Measurements from ENCODE around the gene TM4SF18. TPM values are rescaled to one million over a fixed set of nuclear protein-coding genes. Genes with fewer than 3 reads are reported as not detected.
"Not testable (repeated sequence)": the region's sequence is repeated elsewhere in the genome, so short reads cannot be mapped to it uniquely, and the experiment has no call there.

The TM4SF18 gene
- polyA plus RNA-seq, 4 donors: 0.27 to 5.3 (median 1.1) TPM; not detected in 1

DNA sequence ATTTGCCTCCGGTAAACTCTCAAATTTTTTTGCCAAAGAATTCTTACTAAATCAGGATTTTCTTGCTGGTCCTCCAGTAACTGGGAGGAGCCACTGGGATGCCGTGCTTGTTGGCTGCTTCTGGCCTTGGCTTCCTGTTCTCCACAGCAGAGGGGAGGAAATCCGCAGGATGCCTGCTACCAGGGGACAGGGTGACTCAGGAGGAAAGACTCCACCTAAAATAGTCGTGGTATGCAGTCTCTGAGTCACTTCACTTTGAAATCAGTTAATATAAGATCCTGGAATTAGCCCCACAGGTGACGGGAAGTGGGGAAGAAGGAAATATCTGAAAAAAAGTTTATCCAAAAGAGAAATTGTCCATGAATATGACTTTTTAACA, 6.5 kb upstream of the TM4SF18 start:
- 14 to 16% (median 15%) methylated on average over 5 of the region's 5 CpGs for WGBS, 3 donors
- Histone ChIP-seq H3K4me3 (ENCODE audit: low read depth in 1 of 3, low read length in 3 of 3) (no peak overlapping the region), H3K9me3 (ENCODE audit: control insufficient read depth in 2 of 2, insufficient read depth in 1 of 2, low read depth in 1 of 2, low read length in 1 of 2) (no peaks in the 10 kb centered on the region), H3K4me1 (ENCODE audit: control insufficient read depth in 3 of 3, insufficient read depth in 2 of 3, low read depth in 1 of 3, low read length in 2 of 3) (peaks cover 0 to 10% (median 3%) of the 10 kb centered on the region in 3 donors), H3K27me3 (ENCODE audit: control insufficient read depth in 3 of 3, insufficient read depth in 3 of 3, low read length in 3 of 3) (no peaks in the 10 kb centered on the region), H3K27ac (ENCODE audit: low read depth in 1 of 3, low read length in 2 of 3) (peak overlapping the region in 2 of 3 donors; percentile 52 to 87), H3K36me3 (ENCODE audit: control insufficient read depth in 3 of 3, insufficient read depth in 2 of 3, low read depth in 1 of 3, low read length in 3 of 3) (no peaks in the 10 kb centered on the region)
- FAIRE-seq: no peak
- DNase-seq: peak; percentile 27 to 43

DNA sequence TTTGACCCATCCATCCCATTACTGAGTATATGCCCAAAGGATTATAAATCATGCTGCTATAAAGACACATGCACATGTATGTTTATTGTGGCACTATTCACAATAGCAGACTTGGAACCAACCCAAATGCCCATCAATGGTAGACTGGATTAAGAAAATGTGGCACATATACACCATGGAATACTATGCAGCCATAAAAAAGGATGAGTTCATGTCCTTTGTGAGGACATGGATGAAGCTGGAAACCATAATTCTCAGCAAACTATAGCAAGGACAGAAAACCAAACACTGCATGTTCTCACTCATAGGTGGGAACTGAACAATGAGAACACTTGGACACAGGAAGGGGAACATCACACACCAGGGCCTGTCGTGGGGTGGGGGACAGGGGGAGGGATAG, 4.0 kb upstream of the TM4SF18 start:
- H3K27ac ChIP-seq (ENCODE audit: low read depth in 1 of 3, low read length in 2 of 3); H3K4me1 ChIP-seq (ENCODE audit: control insufficient read depth in 3 of 3, insufficient read depth in 2 of 3, low read depth in 1 of 3, low read length in 2 of 3); H3K27me3 ChIP-seq (ENCODE audit: control insufficient read depth in 3 of 3, insufficient read depth in 3 of 3, low read length in 3 of 3); H3K4me3 ChIP-seq (ENCODE audit: low read depth in 1 of 3, low read length in 3 of 3); H3K9me3 ChIP-seq (ENCODE audit: control insufficient read depth in 2 of 2, insufficient read depth in 1 of 2, low read depth in 1 of 2, low read length in 1 of 2); H3K36me3 ChIP-seq (ENCODE audit: control insufficient read depth in 3 of 3, insufficient read depth in 2 of 3, low read depth in 1 of 3, low read length in 3 of 3); DNase-seq; FAIRE-seq: not testable (repeated sequence)
- WGBS, 3 donors: 67 to 90% (median 86%) methylated on average over 1 of the region's 1 CpG

DNA sequence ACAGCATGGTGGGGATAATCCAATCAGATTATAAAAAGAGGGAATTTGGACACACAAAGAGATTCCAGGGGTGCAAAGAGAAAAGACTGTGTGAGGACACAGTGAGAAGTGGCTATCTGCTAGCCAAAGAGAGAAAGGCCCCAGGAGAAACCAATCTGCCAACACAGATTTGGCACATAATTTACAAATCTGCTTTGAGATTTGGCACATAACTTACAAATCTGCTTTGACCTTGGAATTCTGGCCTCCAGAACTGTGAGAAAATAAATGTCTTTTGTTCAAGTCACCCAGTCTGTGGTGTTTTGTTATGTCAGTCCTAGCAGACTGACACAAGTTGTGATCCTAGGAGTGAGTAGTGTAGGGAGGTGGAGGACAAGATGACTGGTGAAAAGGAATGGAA, 3.5 kb upstream of the TM4SF18 start:
- no peaks in the 10 kb centered on the region for H3K27me3 ChIP-seq (ENCODE audit: control insufficient read depth in 3 of 3, insufficient read depth in 3 of 3, low read length in 3 of 3)
- H3K27ac ChIP-seq (ENCODE audit: low read depth in 1 of 3, low read length in 2 of 3): no peak overlapping the region
- no peaks in the 10 kb centered on the region for H3K36me3 ChIP-seq (ENCODE audit: control insufficient read depth in 3 of 3, insufficient read depth in 2 of 3, low read depth in 1 of 3, low read length in 3 of 3)
- H3K4me1 ChIP-seq (ENCODE audit: control insufficient read depth in 3 of 3, insufficient read depth in 2 of 3, low read depth in 1 of 3, low read length in 2 of 3): peaks cover 0 to 10% (median 3%) of the 10 kb centered on the region in 3 donors
- H3K9me3 ChIP-seq (ENCODE audit: control insufficient read depth in 2 of 2, insufficient read depth in 1 of 2, low read depth in 1 of 2, low read length in 1 of 2): no peaks in the 10 kb centered on the region
- H3K4me3 ChIP-seq (ENCODE audit: low read depth in 1 of 3, low read length in 3 of 3): no peak overlapping the region
- no peak for FAIRE-seq
- DNase-seq: no peak

DNA sequence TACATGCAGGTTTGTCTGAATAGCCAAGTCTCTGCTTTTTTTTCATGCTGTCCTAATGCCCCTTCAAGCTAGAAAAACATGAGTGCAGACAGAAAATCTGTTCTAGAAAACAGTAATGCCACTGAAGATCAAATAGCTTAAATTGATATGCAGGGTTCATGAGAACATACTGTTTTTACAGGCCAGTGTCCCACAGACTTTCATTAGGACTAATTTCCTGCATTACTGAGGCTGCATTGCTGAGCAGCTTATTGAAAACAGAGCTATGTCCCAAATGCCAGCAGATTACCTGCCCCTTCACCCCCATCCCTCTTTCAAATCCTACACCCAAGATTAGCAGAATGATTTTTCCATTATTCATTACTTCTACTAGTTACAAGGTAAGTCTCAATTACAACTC, 665 bp downstream of the TM4SF18 start:
- no peaks in the 10 kb centered on the region for H3K36me3 ChIP-seq (ENCODE audit: control insufficient read depth in 3 of 3, insufficient read depth in 2 of 3, low read depth in 1 of 3, low read length in 3 of 3)
- H3K4me3 ChIP-seq (ENCODE audit: low read depth in 1 of 3, low read length in 3 of 3): no peak overlapping the region
- no peaks in the 10 kb centered on the region for H3K4me1 ChIP-seq (ENCODE audit: control insufficient read depth in 3 of 3, insufficient read depth in 2 of 3, low read depth in 1 of 3, low read length in 2 of 3)
- no peaks in the 10 kb centered on the region for H3K27me3 ChIP-seq (ENCODE audit: control insufficient read depth in 3 of 3, insufficient read depth in 3 of 3, low read length in 3 of 3)
- no peak for DNase-seq
- FAIRE-seq: no peak
- peak overlapping the region in 2 of 3 donors; percentile 4 to 32 for H3K27ac ChIP-seq (ENCODE audit: low read depth in 1 of 3, low read length in 2 of 3)
- no peaks in the 10 kb centered on the region for H3K9me3 ChIP-seq (ENCODE audit: control insufficient read depth in 2 of 2, insufficient read depth in 1 of 2, low read depth in 1 of 2, low read length in 1 of 2)

DNA sequence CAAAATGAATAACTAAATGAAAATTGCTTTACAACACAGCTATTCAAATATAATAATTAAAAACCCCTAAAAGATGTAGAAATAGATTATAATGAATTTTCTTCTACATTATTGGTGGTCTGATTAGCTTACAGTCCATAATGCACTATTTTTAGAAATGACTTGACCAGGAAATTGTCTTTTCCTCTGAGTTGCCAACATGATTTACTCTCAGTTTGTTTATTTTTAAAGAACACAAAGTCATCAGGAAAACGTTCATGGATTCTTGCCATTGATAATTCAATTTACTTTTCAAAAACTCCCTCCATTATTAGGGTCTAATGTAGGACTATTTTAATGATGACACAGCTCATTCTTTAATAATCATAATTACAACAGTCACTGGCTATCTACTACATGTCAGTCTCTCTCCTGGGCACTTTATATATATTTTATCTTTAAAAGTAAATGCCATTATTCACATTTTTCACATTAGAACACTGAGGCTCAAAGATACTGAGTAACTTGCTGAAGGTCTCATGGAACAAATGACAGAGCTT, 1.1 kb downstream of the TM4SF18 start:
- Histone ChIP-seq H3K27ac (ENCODE audit: low read depth in 1 of 3, low read length in 2 of 3) (no peak overlapping the region), H3K4me1 (ENCODE audit: control insufficient read depth in 3 of 3, insufficient read depth in 2 of 3, low read depth in 1 of 3, low read length in 2 of 3) (no peaks in the 10 kb centered on the region), H3K4me3 (ENCODE audit: low read depth in 1 of 3, low read length in 3 of 3) (no peak overlapping the region), H3K36me3 (ENCODE audit: control insufficient read depth in 3 of 3, insufficient read depth in 2 of 3, low read depth in 1 of 3, low read length in 3 of 3) (no peaks in the 10 kb centered on the region), H3K27me3 (ENCODE audit: control insufficient read depth in 3 of 3, insufficient read depth in 3 of 3, low read length in 3 of 3) (no peaks in the 10 kb centered on the region), H3K9me3 (ENCODE audit: control insufficient read depth in 2 of 2, insufficient read depth in 1 of 2, low read depth in 1 of 2, low read length in 1 of 2) (no peaks in the 10 kb centered on the region)
- DNase-seq: no peak
- FAIRE-seq: peak; percentile 15
- 13 to 22% (median 15%) methylated on average over 1 of the region's 1 CpG for WGBS, 3 donors

DNA sequence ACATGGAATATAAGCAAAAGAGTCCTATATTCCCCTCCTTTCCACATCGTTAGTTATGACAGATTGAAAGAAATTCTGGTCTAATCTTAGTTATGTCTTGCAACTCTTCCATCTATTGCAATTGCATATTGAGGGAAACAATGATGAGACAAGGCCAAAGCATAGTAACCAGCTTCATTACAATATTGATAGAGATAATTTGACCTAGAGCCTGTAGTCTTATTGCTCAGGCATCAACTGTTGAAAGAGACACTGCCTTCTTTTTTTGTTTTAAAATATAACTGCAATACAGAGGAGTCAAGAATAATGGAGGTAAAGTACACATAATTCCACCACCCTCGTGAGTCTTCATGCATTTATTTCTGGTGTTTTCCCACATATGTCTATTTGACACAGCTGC, 2.0 kb downstream of the TM4SF18 start:
- H3K27me3 ChIP-seq (ENCODE audit: control insufficient read depth in 3 of 3, insufficient read depth in 3 of 3, low read length in 3 of 3): no peaks in the 10 kb centered on the region
- no peaks in the 10 kb centered on the region for H3K36me3 ChIP-seq (ENCODE audit: control insufficient read depth in 3 of 3, insufficient read depth in 2 of 3, low read depth in 1 of 3, low read length in 3 of 3)
- WGBS, 3 donors: 71 to 88% (median 79%) methylated on average over 2 of the region's 2 CpGs
- FAIRE-seq (no peak), DNase-seq (no peak)
- no peak overlapping the region for H3K4me3 ChIP-seq (ENCODE audit: low read depth in 1 of 3, low read length in 3 of 3)
- no peaks in the 10 kb centered on the region for H3K9me3 ChIP-seq (ENCODE audit: control insufficient read depth in 2 of 2, insufficient read depth in 1 of 2, low read depth in 1 of 2, low read length in 1 of 2)
- H3K4me1 ChIP-seq (ENCODE audit: control insufficient read depth in 3 of 3, insufficient read depth in 2 of 3, low read depth in 1 of 3, low read length in 2 of 3): no peaks in the 10 kb centered on the region
- no peak overlapping the region for H3K27ac ChIP-seq (ENCODE audit: low read depth in 1 of 3, low read length in 2 of 3)

DNA sequence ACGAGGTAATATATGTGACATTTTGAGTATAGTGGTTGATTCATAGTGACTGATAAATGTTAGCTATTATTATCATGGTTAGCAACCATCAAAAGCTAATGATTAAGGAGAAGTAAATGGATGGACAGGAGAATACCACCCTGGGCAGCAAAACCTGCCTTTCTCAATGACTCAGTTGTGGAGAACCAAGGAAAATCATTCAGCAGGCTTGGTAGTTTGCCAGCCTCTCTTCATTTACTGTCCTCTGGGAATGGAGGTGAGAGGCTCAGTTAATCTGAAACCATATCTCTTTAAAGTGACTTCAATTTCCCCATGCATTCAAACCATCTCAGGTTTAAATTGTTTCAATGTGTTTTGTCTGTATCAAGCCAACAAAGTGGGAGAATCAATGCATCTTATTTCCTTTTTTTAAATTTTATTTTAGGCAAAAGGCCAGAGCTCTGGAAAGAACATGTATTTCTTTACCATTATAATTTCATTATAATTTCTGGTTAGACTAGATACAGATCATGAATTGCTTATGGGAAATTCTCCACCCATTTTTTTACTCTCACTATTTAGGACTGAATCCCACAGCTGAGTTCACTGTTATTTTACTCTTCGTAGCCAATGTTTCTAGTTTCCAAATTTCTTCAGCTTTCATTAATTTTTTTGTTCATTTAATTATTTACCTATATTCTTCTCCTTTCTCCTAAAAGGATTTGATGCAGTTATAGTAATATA, 2.7 kb downstream of the TM4SF18 start:
- DNase-seq: no peak
- H3K4me1 ChIP-seq (ENCODE audit: control insufficient read depth in 3 of 3, insufficient read depth in 2 of 3, low read depth in 1 of 3, low read length in 2 of 3): no peaks in the 10 kb centered on the region
- H3K9me3 ChIP-seq (ENCODE audit: control insufficient read depth in 2 of 2, insufficient read depth in 1 of 2, low read depth in 1 of 2, low read length in 1 of 2): no peaks in the 10 kb centered on the region
- 79 to 83% (median 81%) methylated on average over 2 of the region's 2 CpGs for WGBS, 3 donors
- no peaks in the 10 kb centered on the region for H3K27me3 ChIP-seq (ENCODE audit: control insufficient read depth in 3 of 3, insufficient read depth in 3 of 3, low read length in 3 of 3)
- H3K4me3 ChIP-seq (ENCODE audit: low read depth in 1 of 3, low read length in 3 of 3): no peak overlapping the region
- no peak for FAIRE-seq
- H3K27ac ChIP-seq (ENCODE audit: low read depth in 1 of 3, low read length in 2 of 3): no peak overlapping the region
- no peaks in the 10 kb centered on the region for H3K36me3 ChIP-seq (ENCODE audit: control insufficient read depth in 3 of 3, insufficient read depth in 2 of 3, low read depth in 1 of 3, low read length in 3 of 3)

DNA sequence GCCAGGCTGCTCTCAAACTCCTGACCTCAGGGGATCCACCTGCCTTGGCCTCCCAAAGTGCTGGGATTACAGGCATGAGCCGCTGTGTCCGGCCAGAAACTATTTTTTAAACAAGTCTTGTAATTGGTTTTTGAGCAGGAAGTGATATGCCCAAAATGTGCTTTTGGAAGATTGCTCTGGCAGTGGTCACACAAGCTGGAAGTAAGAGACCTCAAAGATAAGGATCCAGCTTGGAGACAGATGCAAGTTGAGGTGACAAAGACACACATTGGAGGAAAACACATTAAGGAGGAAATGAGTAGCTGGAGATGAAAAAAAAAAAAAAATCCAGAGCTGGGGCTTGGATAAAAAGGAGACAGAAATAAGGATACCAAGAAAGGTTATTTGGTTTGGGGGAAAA, 6.3 kb downstream of the TM4SF18 start:
- Histone ChIP-seq H3K36me3 (ENCODE audit: control insufficient read depth in 3 of 3, insufficient read depth in 2 of 3, low read depth in 1 of 3, low read length in 3 of 3) (no peaks in the 10 kb centered on the region), H3K9me3 (ENCODE audit: control insufficient read depth in 2 of 2, insufficient read depth in 1 of 2, low read depth in 1 of 2, low read length in 1 of 2) (no peaks in the 10 kb centered on the region), H3K27ac (ENCODE audit: low read depth in 1 of 3, low read length in 2 of 3) (no peak overlapping the region), H3K27me3 (ENCODE audit: control insufficient read depth in 3 of 3, insufficient read depth in 3 of 3, low read length in 3 of 3) (no peaks in the 10 kb centered on the region), H3K4me1 (ENCODE audit: control insufficient read depth in 3 of 3, insufficient read depth in 2 of 3, low read depth in 1 of 3, low read length in 2 of 3) (no peaks in the 10 kb centered on the region), H3K4me3 (ENCODE audit: low read depth in 1 of 3, low read length in 3 of 3) (no peak overlapping the region)
- FAIRE-seq (no peak), DNase-seq (no peak)
- 84 to 88% (median 87%) methylated on average over 2 of the region's 2 CpGs for WGBS, 3 donors

DNA sequence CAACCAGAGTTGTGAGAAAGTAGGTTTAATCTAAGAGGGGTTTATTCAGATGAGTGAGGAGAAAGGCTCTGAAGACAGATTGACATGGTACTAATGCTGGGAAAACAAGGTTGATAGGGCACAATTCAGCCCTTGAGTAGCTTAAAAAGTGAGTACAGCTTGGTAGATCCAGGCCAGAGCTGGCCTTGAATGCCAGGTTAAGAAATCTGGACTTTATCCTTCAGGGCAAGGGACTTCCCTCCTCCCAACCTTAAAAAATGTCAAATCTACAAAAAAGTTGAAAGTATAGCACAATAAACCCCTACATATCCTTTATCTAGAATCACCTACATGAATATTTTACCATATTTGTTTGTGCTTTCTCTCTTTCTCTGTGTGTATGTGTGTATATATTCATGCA, 7.9 kb downstream of the TM4SF18 start:
- Histone ChIP-seq H3K4me1 (ENCODE audit: control insufficient read depth in 3 of 3, insufficient read depth in 2 of 3, low read depth in 1 of 3, low read length in 2 of 3) (no peaks in the 10 kb centered on the region), H3K4me3 (ENCODE audit: low read depth in 1 of 3, low read length in 3 of 3) (no peak overlapping the region), H3K27ac (ENCODE audit: low read depth in 1 of 3, low read length in 2 of 3) (no peak overlapping the region), H3K9me3 (ENCODE audit: control insufficient read depth in 2 of 2, insufficient read depth in 1 of 2, low read depth in 1 of 2, low read length in 1 of 2) (no peaks in the 10 kb centered on the region), H3K36me3 (ENCODE audit: control insufficient read depth in 3 of 3, insufficient read depth in 2 of 3, low read depth in 1 of 3, low read length in 3 of 3) (no peaks in the 10 kb centered on the region), H3K27me3 (ENCODE audit: control insufficient read depth in 3 of 3, insufficient read depth in 3 of 3, low read length in 3 of 3) (no peaks in the 10 kb centered on the region)
- DNase-seq (no peak), FAIRE-seq (no peak)
